Panc1 (cell line): ENCODE data around the gene TMEM51.

Experiments used
- CTCF ChIP-seq: fragments of 450-650 bp; IDR thresholded peaks from 2 replicates; pipeline ENCODE4 v1.5.1; 2017; ENCODE audit warnings: mild to moderate bottlenecking
- SIN3A ChIP-seq: IDR thresholded peaks from 2 replicates; pipeline ENCODE4 v1.6.1; 2012; ENCODE audit warnings: low read depth, mild to moderate bottlenecking, low read length, moderate library complexity, borderline replicate concordance; ENCODE audit not compliant: insufficient read depth

- TF ChIP-seq CTCF (no peak), SIN3A (no peak)
Observed at GRCh38 chr1:15197591-15198447, 44.3 kb downstream of the TMEM51 start.
